ENCODE measurements around the gene CTNNBIP1.
A peak's percentile ranks its signal among the peaks of the same experiment; 100 is the strongest.

The CTNNBIP1 gene

DNA sequence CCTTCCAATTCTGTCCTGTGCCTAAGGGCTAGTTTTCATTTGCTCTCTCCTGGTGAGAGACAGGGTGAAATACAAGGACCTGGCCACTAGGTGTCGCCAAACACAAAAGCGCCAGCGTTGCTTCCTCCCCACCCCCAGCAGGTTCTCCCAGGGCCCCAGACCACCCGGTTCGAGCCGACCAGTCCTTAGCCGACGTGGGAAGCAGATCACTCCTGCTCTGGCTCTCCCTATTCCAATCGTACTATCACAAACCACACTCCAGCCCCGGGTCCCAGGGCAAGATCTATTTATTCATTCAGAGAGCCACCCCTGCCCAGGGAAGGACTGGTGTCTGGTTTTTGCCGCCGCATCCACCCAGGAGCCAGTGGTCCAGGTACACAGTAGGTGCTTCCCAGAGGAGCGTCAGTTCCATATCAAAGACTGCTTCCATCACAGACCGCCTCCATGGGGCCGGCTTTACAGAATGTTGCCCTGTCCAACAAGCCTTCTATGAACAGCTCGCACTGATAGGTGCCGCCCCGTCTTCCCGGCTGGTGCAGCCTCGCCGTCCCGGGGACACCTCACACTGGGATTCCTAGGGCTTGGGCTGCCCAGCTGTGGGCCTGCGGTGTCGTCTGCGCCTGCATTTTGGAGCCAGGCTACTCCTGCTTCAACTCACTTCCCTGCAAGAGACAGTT, 35.0 kb downstream of the CTNNBIP1 start:
- peak; percentile 39 for DNase-seq

DNA sequence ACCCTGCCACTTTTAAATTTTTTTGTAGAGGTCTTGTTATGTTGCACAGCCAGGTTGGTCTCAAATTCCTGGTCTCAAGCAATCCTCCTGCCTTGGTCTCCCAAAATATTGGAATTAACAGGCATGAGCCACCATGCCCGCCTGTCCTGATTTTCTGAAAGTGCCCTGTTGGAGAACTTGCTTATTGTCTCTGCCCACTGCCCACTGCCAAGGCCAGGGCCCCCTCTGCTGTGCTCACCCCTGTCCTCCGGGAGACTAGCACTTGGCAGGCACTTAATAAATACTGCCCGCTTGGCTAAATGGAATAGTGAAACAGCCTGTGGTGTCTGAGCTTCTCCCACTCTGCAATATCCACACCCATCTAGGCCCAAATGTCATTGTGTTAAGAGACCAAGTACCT, 35.7 kb downstream of the CTNNBIP1 start:
- DNase-seq: no peak

DNA sequence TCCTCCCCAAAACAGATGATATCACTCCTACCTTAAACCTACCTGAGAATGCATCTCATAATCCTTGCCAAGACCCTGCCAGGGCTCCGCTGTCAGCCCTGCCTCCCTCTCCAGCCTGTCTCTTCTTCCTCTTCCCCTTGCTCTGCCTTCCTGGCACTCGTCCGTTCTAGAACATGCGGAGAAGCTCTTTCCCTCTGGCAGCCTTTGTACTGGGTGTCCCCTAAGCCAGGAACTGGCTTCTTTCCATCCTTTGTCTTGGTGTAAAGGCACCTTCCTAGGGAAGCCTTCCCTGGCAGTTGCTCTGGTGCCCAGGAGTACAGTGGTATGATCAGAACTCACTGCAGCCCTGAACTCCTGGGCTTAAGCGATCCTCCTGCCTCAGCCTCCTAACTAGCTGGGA, 36.1 kb downstream of the CTNNBIP1 start:
- no peak for DNase-seq

DNA sequence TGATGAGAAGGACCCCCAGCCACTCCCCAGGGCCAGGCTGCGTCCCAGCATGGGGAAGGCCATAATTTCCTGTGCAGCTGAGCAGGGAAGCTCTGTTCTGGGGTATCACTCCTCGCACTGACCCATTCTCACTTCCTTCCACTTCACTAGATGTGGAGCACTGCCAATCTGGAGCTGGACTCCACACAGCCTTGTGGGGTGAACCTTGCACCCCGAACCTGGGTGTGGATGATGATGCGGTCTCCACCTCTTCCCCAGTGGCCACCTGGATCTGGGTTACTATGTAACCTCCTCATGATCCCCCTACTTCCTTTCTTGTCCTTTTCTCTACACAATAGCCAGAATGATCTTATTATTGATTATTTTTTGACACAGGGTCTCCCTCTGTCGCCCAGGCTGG, 36.7 kb downstream of the CTNNBIP1 start:
- DNase-seq: no peak

DNA sequence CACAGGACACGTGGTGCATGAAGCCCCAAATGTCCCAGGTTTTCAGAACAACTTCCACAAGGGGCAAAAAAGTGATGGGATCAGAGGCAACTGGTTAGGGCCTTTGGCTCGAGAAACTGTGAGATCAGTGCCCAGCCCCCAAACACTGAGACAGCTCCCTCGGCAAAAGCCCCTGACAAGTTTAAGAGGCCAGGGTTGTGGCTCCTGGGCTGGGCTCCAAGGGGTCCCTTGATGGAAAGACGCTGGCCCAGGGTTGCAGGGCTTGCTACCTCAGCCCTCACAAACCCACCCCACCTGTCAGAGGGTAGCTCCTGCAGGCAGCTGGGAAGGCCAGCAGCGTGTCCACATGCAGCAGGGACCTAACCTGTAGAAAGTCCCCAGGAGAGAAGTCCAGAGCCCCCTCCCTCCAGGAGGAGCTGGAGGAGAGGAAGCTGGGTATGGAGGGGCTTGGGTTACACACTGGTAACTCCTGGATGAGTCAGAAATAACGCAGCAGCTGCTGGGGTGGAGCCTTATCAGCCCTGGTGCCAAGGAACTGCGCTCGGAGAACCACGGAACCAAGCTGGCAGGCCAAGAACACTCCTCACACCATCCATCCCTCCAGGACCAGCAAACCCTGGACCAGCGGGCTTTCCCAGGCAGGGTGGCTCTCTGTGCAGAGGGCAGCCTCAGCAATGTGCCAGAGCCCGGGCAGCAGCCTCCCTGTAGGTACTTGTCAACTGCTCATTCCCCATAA, 37.5 kb downstream of the CTNNBIP1 start:
- no peak for DNase-seq

DNA sequence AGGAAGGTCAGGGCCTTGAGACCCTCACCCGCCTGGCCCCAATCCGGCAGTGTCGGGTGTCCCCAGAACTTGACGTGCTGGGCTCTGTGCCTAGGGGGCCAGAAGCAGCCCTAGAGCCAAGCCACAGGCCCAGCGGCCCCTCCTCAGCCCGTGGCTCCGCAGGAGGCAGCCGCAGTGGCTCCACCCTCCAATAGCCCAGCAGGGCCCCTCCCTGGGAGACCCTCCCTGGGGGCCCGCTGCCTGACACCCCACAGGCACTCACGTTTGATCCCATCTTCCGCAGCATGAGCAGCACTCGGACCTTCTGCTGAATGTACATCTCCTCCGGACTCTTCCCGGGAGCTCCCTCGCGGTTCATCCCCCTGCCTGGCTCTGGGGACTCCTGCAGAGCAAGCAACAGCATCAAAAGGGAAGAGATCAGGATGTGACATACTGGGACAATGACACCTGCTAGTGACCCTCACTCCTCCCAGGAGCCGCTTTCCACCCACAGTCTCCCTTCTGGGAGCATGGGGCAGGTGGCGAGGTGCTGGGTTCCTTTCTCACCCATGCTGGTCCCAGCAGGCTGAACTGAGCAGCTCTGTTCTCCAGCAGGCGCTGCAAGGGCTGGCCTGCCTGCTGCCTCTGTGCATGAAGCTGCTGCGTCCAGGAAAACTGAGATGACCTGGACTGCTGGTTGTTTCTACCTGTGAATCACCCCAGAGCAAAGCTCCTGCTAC, 38.2 kb downstream of the CTNNBIP1 start:
- DNase-seq: no peak

DNA sequence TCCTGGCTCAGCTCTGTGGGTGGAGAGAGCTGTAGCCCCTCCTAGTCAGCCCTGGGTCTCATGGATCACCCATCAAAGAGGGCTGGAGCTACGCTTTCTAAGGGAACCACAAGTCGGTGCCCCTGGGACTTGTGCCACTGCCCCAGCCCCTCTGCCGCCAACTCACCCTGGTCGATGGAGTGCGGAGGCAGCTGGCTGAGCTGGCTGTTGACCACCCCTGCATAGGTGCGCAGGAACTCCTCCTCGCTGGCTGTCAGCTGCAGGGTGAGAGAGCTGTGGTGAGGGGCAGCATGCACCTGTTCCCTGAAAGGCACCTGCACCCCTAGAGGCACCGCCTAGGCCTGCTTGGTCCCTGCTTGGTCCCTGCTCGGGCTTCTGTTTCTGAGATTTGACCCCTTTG, 39.0 kb downstream of the CTNNBIP1 start:
- DNase-seq: no peak

DNA sequence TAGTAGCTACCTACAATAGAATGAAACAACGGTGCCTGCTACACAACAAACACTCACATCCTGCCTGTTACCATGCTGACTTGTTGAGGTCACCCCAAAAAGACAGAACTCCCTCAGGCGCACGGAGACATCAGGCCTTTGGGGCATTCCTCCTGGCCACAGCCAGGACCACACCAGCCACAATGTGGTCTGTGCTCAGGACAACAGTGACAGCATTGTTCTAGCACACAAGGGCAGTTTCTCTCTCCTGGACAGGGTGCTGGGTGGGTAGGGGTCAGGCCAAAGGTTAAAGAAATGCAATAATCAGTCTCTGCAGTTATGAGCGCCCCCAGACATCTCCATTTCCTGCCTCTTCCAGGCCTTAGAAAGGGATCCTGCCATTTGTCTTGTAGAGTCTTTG, 39.5 kb downstream of the CTNNBIP1 start:
- DNase-seq: peak; percentile 26

DNA sequence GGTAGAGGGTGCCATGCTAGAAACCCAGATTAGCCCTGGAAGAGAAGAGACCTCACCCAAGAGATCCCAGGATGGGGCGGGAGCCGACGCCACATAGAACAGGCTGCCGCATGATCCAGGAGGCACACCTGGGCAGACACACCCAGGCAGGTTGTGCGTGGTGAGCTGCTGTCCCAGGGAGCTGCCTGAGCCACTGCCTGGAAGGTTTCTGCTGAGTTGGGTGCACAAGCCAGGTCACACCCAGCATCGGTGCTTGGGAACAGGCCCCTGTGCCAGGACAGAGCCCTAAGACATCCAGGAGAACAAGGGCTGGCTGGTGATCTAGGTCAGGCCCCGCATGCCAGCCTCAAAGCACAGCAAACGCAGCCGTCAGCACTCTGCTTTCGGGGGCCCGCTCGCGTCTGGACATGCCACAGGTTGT, 40.2 kb downstream of the CTNNBIP1 start:
- DNase-seq: no peak

DNA sequence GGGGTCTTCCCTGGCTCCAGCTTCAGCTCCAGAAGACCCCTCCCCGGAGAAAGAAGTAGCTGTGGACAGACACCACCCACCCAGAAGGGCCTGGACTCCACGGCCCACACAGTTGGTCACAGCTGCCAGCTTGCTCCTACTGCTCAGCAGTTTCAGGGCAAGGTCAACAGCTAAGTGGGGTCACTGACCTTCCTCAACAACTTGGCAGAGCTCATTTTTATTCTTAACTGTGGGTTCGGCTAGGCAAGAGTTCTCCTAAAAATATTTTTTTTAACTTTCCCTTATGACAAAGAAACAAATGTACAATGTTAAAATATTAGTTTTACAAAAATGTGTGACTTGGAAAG, 41.9 kb downstream of the CTNNBIP1 start:
- DNase-seq: no peak

DNA sequence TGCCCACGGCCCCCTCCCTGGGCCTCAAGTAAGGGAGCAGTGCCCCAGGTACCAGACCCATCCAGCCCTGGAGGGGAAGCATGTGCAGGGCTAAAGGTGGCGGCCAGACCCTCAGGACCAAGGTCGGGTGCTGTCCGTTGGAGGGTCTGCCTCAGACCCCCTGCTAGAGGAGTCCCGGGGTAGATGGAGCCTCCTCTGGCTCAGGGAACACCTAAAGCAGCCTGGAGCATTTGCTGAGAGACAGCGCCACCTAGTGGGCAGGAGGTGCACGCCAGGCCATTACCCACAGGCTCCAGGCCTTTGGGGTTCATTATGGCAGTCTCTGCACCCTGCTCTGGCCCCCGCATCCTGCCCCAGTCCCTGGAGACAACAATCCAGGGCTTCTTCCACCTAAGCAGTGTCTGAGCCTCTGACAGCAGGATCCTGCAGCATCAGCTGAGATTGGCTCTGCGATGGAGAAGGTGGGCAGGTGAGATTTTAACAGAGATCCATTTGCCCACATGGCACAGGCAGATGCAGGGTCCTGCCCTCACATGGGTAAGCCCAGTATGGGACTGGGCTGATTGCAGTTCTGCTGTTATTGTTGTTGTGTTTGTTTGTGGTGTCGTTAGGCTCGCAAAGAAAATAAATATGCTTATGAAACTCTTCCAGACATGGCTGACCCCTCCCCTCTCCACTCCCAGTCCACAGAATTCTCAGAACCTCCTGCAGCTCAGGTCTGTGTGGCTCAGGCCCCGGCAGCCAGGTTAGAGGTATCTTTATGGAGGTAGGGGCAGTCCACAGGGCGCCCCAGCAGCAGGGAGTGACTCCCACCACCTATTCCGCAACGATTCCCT, 42.4 kb downstream of the CTNNBIP1 start:
- peak; percentile 53 for DNase-seq

DNA sequence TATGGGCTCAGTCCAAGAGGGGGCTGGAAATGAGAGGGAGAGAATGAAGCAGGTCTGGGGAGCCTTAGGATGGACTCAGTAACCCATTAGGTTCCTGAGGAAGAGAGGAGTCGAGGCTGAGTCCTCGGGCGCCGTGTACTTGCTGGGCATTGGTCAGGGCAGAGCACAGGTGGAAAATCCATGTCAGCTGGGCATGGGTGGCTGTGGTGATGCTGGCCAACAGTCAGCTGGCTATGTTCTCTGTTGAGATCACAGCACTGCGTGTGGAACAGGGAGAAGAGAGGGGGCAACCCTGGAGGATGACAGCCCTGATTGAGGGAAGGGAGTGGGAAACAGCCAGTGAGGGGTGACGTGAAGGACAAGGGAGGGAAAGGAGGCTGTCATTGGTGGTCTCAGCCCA, 43.2 kb downstream of the CTNNBIP1 start:
- DNase-seq: no peak

DNA sequence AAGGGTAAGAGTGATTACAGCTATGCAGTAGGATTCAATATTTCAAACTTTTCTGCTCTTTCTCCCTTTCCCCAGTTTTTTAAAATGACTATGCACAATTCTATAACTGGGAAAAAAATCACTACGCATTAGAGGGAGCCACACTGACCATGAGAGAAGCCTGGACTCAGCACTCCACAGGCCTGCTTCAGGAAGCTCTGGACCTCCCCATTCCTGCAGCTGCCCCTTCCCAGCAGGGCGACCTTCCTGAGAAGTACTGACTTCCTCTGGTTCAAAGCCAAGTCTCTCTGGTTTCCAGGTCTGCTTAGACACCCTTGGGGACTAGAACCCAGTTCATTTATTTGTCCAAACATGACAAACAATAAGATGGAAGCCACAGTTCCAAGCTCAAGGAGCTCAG, 44.3 kb downstream of the CTNNBIP1 start:
- DNase-seq: no peak

DNA sequence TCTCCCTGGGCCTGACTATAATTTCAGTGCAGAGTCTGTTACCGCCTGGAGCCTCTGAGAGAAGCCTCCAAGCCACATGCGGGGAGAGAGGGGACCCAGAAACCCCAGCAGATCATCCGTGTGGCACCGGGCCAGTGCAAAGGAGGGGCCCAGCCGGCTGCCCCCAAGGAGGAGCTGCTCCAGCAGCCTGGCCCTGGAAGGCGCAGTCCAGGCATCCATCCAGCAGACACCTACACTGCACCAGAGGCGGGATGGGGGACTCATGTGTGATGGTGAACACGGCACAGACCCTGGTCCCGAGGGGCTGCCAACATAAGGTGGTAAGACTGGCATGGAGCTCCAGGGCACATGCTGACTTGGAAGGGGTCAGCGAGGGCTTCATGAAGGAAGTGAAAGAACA, 46.7 kb downstream of the CTNNBIP1 start:
- DNase-seq: peak; percentile 26

DNA sequence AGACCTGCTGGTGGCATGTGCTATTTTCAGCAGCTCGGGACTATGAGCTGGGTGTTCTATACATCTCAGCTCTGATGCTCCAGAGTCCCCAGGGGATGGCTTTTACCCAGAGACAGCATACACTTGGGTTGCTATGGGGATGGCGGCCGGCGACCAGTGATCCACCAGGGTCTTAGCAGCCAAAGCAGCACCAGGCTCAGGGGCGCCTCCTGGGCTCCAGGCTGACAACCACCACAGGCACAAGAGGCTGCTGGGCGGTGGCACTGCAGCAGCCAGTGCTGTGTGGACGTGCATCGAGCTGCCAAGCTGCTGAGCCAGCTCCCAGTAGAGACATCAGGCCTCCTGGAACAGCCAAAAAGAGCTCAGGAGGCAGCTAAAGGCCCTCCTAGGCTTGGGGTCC, 48.7 kb downstream of the CTNNBIP1 start:
- DNase-seq: peak; percentile 15

DNA sequence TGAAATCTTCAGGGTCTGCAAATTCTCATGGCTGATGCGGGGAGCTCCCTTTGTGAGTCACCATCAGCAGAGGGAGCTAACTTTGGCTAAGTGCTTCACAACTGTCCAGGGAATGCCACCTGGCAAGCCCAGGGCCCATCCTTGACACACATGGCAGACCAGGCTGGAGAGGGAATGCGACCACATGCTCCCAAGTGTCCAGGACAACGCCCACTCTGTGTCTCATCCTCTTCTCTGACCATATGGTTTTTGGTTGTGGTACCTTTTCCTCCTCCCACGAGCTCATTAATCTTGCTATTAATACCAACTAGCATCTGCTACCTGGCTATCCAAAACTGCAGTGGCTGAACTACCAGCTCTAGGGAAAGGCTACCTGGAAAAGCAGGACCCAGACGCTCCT, 49.2 kb downstream of the CTNNBIP1 start:
- no peak for DNase-seq

DNA sequence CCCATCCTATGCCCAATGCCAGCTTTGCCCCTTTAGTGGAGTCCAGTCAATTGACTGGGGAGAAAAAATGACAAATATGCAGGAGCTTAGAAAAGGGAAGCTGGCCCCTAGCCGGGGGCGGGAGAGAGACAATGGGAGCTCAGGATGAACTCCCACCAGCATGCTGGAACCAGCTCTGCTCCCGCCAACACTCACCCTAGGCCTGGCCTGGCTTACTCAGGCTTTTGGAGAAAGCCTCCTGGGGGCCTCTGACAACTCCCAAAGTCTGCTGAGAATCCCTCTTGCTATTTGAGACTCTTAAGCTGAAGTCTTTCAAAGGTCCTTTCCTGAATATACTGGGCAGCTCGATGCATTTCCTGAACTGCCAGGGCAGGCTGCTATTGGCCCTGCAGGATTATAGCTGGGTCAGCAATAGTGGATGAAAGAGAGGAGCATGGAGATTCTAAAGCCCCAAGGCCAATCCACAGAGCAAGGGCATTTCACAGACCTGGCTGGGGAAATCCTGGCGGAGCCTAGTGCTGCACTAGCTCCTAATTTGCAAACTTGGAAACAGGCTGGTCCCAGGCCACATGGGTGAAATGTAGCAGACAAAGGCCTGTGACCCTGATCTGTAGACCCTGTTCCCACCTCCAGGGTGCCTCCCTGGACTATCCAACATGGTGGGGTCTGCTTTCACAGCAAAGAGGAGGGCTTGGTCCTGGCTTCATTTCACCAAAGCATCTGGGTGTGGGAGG, 50.6 kb downstream of the CTNNBIP1 start:
- no peak for DNase-seq

DNA sequence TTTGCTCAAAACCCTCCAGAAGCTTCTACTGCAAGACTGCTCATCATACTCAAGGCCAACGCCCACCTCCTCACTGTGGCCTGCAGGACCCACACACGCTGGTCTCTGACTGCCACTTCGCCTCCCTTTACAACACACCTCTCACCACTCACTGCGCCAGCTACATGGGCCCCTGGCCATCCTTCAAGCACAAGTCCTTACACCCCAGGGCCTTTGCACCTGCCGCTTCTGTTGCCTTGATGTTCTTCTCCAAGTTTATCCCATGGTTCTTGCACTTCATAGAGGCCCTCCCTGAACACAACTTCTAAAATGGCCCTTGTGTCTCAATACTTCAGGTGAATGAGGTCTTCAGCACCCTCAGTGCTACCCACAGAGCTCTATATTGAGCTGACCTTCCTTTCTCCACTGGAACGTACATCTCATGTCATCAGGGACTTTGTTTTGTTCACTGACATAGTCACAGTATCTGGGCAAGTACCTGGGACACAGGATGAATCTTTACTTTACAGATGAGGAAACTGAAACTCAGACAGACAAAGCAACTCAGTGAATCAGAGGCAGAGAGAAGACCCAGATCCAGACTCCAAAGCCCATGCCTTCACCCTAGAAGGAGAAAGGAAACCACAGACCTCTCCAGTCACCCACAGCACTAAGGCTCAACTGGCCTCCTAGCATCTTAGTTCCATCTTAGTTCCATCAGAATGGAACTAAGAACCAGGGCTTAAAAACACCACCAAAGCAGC, 51.6 kb downstream of the CTNNBIP1 start:
- DNase-seq: peak; percentile 35

DNA sequence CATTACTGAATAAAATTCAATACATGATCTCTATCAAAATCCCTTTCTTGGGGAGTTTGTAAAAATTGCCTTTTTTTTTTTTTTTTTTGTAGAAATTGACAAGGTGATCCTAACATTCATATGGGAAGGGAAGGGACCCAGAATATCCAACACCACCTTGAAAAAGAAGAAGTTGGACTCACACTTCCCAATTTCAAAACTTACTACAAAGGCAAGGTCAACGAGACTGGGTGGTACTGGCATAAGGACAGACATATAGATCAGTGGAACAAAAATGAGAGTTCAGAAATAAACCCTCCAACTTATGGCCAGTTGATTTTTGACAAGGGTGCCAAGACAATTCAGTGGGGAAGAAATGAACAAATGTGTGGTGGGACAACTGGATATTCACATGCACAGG, 54.9 kb downstream of the CTNNBIP1 start:
- peak; percentile 36 for DNase-seq

DNA sequence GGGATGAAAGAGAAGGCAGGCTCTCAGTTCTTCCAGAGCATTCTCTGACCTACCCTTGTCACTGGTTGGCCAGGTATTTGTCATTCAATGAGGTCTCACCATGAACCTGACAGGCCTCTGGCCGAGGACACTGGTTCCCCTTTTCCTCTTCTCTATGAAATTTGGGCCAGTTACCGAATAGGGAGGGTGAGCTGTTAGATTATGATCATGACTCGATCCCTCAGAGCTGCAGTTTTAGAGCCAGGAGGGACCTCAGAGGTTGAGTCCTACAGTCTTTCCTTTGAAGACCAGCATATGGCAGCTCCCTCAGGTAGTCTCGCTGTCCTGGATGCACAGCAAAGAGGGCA, 56.8 kb downstream of the CTNNBIP1 start:
- no peak for DNase-seq

DNA sequence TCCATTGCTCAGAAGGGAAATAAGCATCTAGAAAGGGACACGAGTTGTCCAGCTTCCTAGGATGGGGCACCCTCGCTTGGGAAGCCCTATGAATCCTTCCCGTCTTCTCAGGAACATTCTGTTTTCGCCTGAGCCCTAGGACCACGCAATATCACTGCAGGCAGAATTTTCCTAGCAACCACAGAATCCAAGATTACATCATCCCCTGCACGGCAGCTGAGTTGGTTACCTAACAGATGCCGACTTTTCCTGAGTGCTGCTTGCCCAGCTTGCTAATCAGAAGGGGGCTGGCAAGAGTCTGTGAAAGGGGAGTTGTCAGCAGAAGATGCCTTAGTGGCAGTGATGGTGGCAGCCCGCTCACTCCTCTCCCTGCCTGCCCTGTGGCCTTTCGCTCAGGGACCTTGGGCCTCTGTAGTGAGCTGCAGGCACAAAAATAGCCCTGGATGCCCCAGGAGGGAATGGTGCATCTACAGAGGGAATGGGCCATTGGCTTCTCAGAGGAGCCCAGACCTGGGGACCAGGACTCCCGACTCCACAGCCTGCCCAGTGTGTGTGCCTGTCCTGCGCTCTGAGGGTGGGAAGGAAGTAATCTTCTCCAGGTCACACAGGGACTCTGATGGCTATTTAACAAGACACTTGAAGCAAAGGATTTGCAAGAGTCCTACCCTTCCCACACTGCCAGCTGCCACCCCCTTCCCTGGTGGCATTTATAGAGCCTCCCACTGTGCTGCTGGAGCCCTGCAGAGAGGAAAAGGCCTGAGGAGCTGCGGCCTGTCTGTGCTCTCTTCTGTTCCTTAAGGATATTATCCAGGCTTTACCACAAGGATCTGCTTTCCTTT, 57.4 kb downstream of the CTNNBIP1 start:
- DNase-seq: peak; percentile 13
